IPS DF 4.7 (cell line): ENCODE measurements around the gene AP2A2.

Source experiments
- DNase-seq: peaks from one replicate; pipeline ENCODE4 v3.0.0-alpha.2; 2013; ENCODE audit warnings: low spot score; ENCODE audit errors: extremely low read depth

AP2A2 gene

GRCh38 chr11:995044-995751, 69.5 kb downstream of the AP2A2 start:
- no peak for DNase-seq

- DNase-seq = no peak
Observed at GRCh38 chr11:995752-996420, 70.2 kb downstream of the AP2A2 start.

GRCh38 chr11:996681-997080, 71.0 kb downstream of the AP2A2 start:
- no peak for DNase-seq

- no peak for DNase-seq
Observed at GRCh38 chr11:997907-998306, 72.2 kb downstream of the AP2A2 start.

- DNase-seq = no peak
Observed at GRCh38 chr11:999009-999408, 73.3 kb downstream of the AP2A2 start.

- no peak for DNase-seq
Observed at GRCh38 chr11:1000357-1001278, 74.9 kb downstream of the AP2A2 start.

GRCh38 chr11:1001617-1002405, 76.1 kb downstream of the AP2A2 start:
- DNase-seq = no peak

- no peak for DNase-seq
Observed at GRCh38 chr11:1002406-1002984, 76.8 kb downstream of the AP2A2 start.

- no peak for DNase-seq
Observed at GRCh38 chr11:1003159-1003558, 77.5 kb downstream of the AP2A2 start.

GRCh38 chr11:1005928-1006327, 80.3 kb downstream of the AP2A2 start:
- DNase-seq = no peak

- no peak for DNase-seq
Observed at GRCh38 chr11:1006762-1007161, 81.1 kb downstream of the AP2A2 start.

- DNase-seq = no peak
Observed at GRCh38 chr11:1007279-1007678, 81.6 kb downstream of the AP2A2 start.

GRCh38 chr11:1008001-1008802, 82.5 kb downstream of the AP2A2 start:
- no peak for DNase-seq

- no peak for DNase-seq
Observed at GRCh38 chr11:1008803-1009145, 83.1 kb downstream of the AP2A2 start.

GRCh38 chr11:1009371-1009770, 83.7 kb downstream of the AP2A2 start:
- no peak for DNase-seq

GRCh38 chr11:1009991-1010390, 84.3 kb downstream of the AP2A2 start:
- DNase-seq = no peak

- DNase-seq = no peak
Observed at GRCh38 chr11:1010551-1011319, 85.1 kb downstream of the AP2A2 start.

- DNase-seq = no peak
Observed at GRCh38 chr11:1011320-1011698, 85.6 kb downstream of the AP2A2 start.

- DNase-seq = no peak
Observed at GRCh38 chr11:1012291-1012690, 86.6 kb downstream of the AP2A2 start.
